ENCODE measurements around the gene ADGRG6.

ADGRG6 gene

GRCh38 chr6:142457638-142458406, 156.0 kb downstream of the ADGRG6 start (continued):
- TF ChIP-seq ZFP41 (tag by site-specific recombination; IDR thresholded peaks at IDR 0.05; ENCODE audit: borderline replicate concordance) = no peak
- TF ChIP-seq ZNF510 (tag by site-specific recombination; IDR thresholded peaks at IDR 0.05; ENCODE audit: insufficient replicate concordance) = no peak

- ChIA-PET POLR2A (no interaction called here), CTCF (interaction anchor here (1.2 kb wide), 1 partner anchor 304 kb away, joined by 3 read pairs; no protein-coding TSS in a partner anchor)
- Histone ChIP-seq H3K9me3 (ENCODE audit: control insufficient read depth, insufficient read depth, low read depth, low read length) (no peaks in the 10 kb centered on the region), H3K4me3 (ENCODE audit: low read depth, low read length) (no peak overlapping the region), H3K36me3 (ENCODE audit: control insufficient read depth in 2 of 2, insufficient read depth in 1 of 2, low read length in 2 of 2) (no peaks in the 10 kb centered on the region), H3K27ac (ENCODE audit: extremely low read depth, low read depth, low read length) (no peak overlapping the region), H3K4me1 (ENCODE audit: control insufficient read depth, insufficient read depth, low read length) (no peaks in the 10 kb centered on the region)
- no peak for TF ChIP-seq ZNF112 (tag by site-specific recombination; IDR thresholded peaks at IDR 0.05)
- TF ChIP-seq RBAK (tag by site-specific recombination; IDR thresholded peaks at IDR 0.05) = no peak
- TF ChIP-seq SCRT2 (tag by site-specific recombination; IDR thresholded peaks at IDR 0.05) = no peak
- no peak for TF ChIP-seq GLIS1 (tag by site-specific recombination; IDR thresholded peaks at IDR 0.05)
- TF ChIP-seq ZFHX2 (tag by site-specific recombination; conservative IDR thresholded peaks at IDR 0.05) = no peak
- no peak for TF ChIP-seq ATF2 (tag by site-specific recombination; IDR thresholded peaks at IDR 0.05; ENCODE audit: low read depth)
- no peak for TF ChIP-seq KLF9 (tag by site-specific recombination; IDR thresholded peaks at IDR 0.05; ENCODE audit: low read depth)
- no peak for TF ChIP-seq ZNF121 (tag by site-specific recombination; IDR thresholded peaks at IDR 0.05)
- no peak for TF ChIP-seq ZNF654 (tag by site-specific recombination; IDR thresholded peaks at IDR 0.05; ENCODE audit: low read depth)
- no peak for TF ChIP-seq ZNF214 (tag by site-specific recombination; IDR thresholded peaks at IDR 0.05; ENCODE audit: borderline replicate concordance)
- TF ChIP-seq ZSCAN5A (tag by site-specific recombination; IDR thresholded peaks at IDR 0.05) = no peak
- TF ChIP-seq YY2 (tag by site-specific recombination; IDR thresholded peaks at IDR 0.05) = no peak
- no peak for TF ChIP-seq ZNF692 (tag by site-specific recombination; IDR thresholded peaks at IDR 0.05)
- no peak for TF ChIP-seq ZFP37 (tag by site-specific recombination; IDR thresholded peaks at IDR 0.05)
- no peak for TF ChIP-seq ZNF155 (tag by site-specific recombination; IDR thresholded peaks at IDR 0.05)
- TF ChIP-seq ZNF514 (tag by site-specific recombination; IDR thresholded peaks at IDR 0.05) = no peak
- TF ChIP-seq ZNF610 (tag by site-specific recombination; IDR thresholded peaks at IDR 0.05; ENCODE audit: borderline replicate concordance) = no peak
Measured at GRCh38 chr6:142458836-142459235, 157.0 kb downstream of the ADGRG6 start.

- ChIA-PET CTCF (interaction anchor here (0.7 to 1.2 kb wide), 2 partner anchors 172 to 305 kb away, joined by 3 read pairs; no protein-coding TSS in a partner anchor), POLR2A (no interaction called here)
Measured at GRCh38 chr6:142459271-142459670, 157.5 kb downstream of the ADGRG6 start.

More at GRCh38 chr6:142459271-142459670, 157.5 kb downstream of the ADGRG6 start:
- H3K9me3 ChIP-seq (ENCODE audit: control insufficient read depth, insufficient read depth, low read depth, low read length) = no peaks in the 10 kb centered on the region
- no peaks in the 10 kb centered on the region for H3K36me3 ChIP-seq (ENCODE audit: control insufficient read depth in 2 of 2, insufficient read depth in 1 of 2, low read length in 2 of 2)
- no peaks in the 10 kb centered on the region for H3K4me1 ChIP-seq (ENCODE audit: control insufficient read depth, insufficient read depth, low read length)
- no peak overlapping the region for H3K4me3 ChIP-seq (ENCODE audit: low read depth, low read length)
- TF ChIP-seq ZNF132 (tag by site-specific recombination; IDR thresholded peaks at IDR 0.05; ENCODE audit: borderline replicate concordance) (no peak), ZNF692 (tag by site-specific recombination; IDR thresholded peaks at IDR 0.05) (no peak), ZNF155 (tag by site-specific recombination; IDR thresholded peaks at IDR 0.05) (no peak)
- no peak overlapping the region for H3K27ac ChIP-seq (ENCODE audit: extremely low read depth, low read depth, low read length)
